ENCODE data around the gene ADAM22.

ADAM22 gene

DNA sequence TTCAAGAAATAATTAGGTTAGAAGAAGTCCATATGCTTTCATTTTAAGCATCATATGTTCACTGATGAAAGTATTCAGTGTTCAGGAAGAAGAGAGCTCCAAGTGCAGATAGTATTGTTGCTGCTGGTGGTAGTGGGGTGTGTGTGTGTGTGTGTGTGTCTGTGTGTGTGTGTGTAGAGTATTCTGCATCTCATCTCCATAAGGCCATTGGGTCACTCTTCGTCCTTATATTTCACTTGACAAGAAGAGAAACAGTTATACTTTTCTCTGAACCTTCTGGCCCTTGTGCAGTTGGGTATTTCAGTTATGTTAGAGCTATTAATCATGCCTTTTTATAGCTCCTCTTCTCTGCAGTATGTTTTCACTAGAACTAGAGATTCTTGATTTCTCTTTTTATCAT, 26.2 kb downstream of the ADAM22 start:
- no peak for DNase-seq

DNA sequence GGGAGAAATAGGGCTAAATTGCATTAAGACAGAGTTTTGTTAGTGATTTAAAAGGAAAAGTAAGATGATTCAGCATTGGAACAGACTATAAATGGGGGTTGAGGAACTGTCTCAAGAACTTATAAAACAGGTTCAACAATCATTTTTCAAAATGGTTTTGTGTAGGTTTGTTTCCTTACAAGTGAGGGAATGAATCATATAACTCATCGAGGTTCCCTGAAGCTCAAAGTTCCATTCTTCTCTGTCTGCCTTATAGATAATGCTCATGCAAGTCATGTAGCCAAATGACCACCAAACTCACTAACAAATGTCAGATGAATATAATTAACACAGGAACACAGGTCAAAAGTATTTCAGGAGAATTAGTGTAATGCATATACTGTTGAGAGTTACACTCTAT, 27.7 kb downstream of the ADAM22 start:
- DNase-seq = no peak

DNA sequence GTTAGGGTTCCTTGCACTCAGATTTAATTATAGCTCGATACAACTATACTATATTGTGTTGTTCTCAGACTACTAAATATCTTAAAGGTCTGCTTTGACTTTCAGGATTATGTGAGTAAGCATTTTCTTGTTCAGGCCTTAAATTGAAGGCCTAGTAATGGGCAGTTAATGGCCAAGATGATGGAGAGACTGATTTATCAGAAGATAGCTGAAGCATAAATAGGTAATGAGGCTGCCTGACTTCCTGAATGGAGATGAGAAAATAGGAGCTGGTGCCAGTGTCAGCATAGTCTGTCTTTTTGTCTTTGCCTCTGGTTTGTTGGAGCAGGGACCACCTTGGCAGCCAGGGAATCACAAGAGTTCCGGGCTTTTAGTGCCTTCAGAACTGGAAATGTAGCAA, 32.2 kb downstream of the ADAM22 start:
- no peak for DNase-seq

DNA sequence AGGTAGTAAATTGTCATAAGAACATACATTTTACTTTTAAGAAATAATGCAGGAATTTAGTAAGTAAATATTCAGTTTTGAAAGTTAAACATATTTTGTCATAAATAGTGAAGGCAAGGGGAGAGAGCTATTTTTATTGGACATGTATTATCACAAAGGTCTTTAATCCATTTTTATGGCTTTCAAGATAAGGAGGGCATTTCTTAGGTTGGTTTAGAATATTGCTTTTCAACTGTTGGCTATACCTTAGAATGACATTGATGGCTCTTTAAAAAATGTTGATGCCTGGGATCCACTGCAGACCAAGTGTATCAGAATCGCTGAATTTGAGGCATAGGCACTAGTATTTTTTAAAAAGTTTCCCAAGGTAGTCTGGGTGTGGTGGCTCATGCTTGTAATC, 34.0 kb downstream of the ADAM22 start:
- DNase-seq = no peak

DNA sequence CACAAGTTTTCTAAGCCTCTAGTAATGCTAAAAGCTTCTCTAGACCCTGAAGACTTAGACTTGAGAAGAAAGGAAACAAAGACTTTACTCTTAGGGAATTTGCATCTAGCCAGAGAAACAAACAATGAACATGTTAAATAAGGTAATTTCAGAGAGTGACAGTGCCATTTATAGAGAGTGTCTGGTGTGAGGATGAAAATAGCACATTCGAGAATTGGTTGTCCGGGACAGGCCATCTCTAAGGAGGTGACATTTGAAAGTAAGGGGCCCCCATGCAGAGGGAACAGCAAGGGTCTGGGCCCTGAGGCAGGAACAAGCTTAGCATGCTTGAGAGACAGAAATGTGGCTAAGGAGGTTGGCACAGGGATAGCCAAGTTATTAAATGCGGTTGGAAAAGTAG, 48.1 kb downstream of the ADAM22 start:
- DNase-seq = no peak

DNA sequence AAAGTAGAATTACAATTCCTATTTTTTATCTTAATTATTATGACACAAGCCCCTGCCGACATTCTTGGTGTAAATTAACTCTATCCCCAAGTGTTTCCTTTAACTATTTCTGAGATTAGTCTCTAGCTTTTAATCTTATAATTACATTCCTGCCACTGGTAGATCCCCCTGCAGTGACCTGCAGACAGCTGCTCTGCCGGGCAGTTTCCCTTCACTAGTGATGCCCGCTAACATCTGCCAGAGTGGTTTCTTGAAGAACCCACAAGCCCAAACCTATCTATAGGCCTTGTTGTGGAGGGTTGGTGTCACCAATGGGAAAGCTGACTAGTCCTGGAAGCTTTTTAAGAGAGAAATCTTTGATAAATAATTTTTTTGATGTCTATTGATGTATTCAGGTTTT, 50.0 kb downstream of the ADAM22 start:
- no peak for DNase-seq

DNA sequence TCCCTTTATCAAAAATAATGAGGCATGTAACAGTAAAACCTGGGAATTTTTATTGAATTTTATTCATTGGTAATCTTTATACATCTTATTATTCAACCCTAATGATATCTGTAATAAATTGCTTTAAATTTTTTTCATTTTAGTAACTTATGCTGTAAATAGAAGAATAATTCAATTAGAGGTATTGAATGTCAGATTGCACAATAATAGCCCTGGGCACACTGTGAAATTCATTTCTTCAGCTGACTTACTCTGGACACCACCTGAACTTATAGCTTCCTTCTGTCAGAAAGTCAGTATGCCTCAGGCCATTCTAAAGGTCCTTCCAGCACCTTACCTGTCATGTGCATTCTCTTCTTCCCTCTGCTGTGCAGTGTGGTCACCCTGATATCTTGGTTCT, 59.2 kb downstream of the ADAM22 start:
- DNase-seq = no peak

DNA sequence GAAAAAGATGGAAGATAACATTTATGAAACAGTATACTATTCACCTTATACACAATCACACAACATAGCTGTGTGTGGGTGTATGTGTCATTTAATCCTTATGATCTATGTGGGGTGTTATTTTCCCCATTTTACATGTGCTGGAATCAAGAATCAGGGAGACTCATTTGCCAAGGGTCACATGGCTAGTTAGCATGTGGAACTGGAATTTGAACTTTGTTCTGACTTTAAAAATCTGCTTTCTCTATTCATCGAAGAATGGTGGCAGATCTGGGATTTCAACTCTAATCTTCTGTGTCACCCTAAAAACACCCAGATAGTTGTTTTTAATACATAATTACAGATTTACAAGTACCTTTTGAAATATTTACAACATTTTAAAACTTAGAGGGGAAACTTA, 65.2 kb downstream of the ADAM22 start:
- DNase-seq = no peak

DNA sequence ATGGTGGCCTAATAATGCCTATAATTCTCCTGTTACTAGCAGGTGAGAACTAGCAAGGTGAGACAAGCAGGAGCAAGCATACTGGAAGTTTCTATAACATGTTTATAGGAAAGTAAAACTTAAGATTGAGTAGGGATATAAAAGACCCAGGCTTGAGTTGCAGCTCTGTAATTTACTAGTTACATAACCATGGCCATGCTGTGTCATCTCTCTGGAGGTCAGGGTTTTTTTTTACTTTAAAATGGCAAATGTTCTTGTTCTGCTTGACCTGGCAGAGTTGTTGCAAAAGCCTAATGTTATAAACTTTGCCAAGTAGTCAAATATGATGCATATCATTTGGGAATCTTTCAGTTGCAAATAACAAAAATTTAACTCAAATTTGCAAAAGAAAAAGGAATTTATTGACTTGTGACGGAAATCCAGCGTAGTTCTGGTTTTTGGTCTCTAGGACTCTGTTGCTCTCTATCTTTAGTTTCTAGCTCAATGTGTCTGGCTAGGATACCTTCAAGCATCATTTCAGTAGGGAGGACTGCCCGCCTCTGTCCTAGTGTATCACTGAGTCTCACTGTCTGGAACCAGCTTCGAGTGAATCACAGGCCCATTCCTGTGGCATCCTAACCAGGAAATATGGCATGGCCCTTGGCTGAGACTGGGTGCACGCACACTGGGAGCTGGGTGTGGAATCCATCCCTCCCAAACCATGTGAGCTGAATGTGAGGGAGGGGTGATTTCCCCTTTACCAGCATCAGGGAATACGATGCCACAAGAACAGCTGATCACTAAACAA, 67.9 kb downstream of the ADAM22 start:
- no peak for DNase-seq

DNA sequence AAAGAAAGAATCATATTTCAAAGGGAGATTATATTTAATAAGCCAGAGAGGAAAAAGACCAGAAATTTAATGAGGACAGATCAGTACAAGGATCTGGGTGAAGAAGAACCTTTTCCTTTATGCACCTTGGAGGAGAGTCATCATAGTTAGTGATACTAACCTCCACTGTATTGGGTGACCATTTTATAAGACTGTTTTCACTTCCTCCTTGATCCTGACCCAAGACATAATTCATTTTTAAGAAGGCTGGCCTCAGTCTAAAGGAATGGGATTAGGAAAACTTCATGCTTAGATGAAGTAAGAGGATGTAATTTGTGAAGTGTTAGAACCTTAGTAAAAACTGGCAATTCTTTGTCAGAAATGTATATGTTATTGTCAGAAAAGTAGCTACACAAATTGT, 68.6 kb downstream of the ADAM22 start:
- no peak for DNase-seq

DNA sequence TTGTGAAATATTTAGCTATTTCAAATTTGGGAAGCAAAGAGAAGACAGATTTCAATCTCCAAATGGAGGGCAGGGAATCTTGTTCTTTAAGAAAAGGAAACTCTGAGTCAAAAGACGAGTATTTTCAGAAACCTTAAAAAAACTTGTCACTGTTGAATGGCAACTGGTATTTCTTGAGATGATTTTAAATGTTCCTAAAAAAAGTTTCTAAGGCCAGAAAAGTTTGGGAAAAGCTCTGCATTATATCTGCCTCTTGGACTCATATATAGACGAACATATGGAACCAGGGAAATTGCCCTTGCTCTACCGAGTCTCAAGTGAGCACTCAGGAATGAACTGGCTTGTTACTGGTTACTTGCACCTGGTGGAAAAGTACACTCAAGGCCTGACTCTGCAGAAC, 69.5 kb downstream of the ADAM22 start:
- no peak for DNase-seq

DNA sequence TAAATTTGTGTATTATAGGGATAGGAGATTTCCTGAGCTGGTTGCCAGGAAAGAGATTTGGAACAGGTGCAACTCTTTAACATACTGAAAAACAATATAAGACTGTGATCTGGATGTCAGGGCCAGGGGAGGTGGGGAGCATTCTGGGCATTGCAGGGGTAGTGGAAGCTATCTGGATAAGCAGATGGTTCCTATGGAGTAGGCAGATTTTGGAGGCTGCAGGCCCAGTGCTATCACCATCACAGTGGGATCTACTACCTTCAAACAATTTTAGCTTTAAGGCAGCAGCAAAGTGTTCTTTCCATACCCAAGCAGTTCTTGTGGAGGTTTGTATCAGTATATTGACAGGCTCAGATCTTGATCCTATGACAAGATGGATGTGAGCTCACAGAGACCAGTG, 71.1 kb downstream of the ADAM22 start:
- DNase-seq = no peak

DNA sequence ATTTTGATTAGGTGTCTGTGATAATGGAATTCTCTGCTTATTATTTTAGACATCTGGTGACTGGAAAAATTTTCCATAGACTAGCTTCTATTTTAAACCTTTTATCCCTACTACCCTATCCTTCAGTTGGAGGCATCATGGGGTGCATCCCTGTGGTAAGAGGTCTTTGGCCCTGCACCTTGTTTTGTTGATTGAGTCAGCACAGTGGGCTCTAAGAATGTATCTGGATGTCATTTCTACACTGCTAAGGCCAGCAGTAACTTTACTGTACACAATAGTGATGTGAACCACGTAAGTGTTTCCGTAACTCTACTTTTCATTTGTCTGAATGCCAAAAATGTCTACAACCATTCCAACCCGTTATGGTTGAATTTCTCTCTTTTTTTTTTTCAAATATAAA, 75.6 kb downstream of the ADAM22 start:
- DNase-seq = no peak

DNA sequence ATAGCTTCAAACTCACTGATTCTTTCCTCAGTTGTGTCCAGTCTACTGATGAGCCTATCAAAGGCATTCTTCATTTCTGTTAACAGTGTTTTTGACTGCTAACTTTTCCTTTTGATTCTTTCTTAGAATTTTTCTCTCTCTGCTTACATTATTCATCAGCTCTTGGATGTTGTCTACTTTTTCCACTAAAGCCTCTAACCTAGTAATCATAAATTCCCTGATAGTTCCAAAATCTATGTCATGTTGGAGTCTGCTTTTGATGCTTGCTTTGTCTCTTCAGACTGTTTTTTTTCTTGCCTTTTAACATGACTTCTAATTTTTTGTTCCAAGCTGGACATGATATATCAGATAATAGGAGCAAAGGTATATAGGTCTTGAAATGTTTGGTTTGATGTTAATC, 78.0 kb downstream of the ADAM22 start:
- DNase-seq = no peak

DNA sequence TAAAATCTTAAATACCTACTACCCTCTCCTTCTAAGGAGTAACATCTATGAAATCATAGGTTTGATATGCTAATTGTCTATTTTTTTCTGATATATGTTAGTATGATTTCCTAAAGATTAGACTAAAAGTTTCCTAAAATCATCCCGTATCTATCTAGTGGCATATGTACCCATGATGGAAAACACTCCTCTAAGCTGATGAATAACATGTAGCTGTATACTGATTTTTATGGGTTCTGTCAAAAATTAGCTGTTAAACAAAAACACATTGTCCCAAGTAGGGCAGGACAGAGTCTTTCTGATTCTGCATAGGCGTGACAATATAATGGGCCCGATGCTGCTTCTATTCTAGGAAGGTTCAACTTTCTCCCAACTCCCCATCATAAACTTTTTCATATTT, 79.9 kb downstream of the ADAM22 start:
- no peak for DNase-seq

DNA sequence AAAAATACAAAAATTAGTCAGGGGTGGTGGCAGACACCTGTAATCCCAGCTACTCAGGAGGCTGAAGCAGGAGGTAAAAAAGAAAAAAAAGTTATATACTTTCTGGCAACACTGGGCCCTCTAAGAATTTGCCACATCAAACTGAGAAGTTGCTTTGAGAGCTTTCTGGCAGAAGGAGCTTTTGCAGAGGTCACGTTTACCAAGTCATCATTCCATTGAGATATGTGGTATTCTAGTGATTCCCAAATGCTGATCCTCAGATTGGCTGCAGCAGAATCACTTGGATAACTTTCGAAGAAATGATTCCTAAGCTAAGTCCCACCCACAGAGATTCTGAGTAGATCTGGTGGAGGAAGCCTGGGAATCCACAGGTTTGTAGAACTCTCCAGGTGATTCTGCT, 80.5 kb downstream of the ADAM22 start:
- no peak for DNase-seq

DNA sequence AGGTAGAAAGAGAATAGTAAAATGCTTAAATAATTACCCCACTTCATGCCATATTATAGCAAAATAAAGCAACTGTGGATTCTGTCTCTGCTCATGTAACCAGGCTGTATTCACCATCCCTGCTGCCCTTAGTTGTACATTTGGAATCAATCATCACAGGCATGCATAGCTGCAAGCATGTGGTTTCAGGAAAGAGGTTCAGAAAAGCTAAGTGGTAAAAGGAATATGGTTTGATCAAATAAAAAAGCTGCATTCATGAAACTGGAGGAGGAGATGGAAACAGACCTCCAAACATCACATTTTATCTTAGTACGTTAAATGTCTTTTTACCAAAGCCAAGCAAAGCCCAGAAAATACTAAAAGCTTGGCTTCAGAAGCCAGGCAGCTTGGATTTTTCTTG, 81.3 kb downstream of the ADAM22 start:
- no peak for DNase-seq

DNA sequence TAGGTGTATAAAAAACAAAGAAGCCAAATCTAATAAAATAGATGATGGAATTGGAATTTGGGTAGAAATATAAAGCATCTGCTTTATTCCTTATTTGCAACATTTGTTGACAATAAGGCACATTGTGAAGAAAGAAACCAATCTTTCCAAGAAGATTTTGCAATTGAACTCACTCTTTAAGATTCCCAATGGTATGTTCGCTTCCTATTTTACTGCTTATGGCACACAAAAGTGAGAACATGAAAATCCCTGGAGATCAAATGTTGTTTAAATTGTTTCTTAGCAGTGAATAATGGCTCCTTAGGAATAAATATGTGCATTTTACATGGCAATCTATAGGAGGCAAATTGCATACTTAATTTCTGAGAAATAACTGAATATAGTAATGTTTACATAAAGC, 84.5 kb downstream of the ADAM22 start:
- DNase-seq = no peak

DNA sequence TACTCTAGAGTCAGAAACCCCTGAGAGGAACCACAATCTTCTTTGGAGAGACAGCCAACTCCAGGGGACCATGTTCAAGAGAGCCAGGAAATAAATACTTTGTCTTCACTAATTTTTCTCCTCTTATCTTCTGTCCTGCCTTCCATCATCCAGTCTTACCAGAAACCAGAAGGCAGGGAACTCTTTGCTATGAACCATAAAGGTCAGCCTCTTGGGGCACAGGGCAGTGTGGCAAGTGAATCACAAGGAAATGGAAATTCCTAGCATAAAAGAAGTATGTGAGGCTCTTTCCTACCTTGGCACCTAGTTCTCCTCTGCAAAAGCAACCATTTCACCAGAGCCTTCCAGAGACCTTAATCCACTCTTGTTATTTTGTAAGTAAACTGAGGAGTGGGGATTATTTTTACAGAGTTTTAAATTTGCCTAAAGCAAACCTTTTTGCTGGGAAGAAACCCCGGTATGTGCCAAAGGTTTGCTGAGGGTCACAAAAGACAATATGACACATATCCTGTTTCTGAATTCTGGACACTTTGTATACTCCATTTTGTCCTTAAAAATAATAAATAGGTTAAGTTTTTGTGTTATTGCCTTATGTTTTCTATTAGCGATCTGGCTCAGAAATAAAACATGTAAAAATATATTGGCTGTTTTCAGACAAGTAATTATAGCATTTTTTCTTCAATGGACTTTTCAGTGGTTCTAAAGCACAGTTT, 87.1 kb downstream of the ADAM22 start:
- DNase-seq = no peak

DNA sequence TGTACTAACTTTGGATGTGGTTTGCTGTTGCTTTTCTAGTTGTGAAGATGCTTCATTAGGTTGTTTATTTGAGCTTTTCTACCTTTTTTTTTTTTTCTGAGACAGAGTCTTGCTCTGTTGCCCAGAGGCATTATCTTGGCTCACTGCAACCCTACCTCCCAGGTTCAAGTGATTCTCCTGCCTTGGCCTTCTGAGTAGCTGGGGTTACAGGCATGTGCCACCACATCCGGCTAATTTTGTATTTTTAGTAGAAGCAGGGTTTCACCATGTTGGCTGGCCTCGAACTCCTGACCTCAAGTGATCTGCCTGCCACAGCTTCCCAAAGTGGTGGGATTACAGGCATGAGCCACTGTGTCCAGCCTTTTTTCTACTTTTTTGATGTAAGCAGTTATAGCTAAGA, 93.7 kb downstream of the ADAM22 start:
- no peak for DNase-seq

DNA sequence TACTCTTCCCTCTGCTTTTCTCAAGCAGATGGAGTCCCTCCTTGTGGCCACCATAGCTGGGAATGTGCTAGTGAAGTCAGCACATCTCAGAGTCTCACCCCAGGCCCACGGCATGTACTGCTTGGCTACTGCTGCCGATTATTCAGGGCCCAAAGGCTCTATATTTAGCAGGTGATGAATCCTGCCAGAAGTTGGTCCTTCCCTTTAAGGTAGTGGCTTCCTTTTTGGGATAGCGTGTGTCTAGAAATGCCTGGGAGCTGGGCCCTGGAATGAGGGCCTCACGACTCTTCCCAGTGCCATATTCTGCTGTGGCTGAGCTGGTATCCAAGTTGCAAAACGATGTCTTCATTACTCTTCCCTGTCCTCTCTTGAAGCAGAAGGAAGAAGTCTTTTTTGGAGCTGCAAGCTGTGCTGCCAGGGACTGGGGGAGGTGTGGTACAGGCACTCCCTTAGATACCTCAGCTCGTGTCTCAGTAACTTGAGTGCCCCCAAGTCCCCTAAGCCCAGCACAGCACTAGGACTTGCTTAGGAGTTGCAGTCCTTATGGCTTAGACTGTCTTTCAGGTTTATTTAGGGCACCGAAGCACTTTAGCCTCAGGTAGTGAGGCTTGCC, 100.1 kb downstream of the ADAM22 start:
- DNase-seq = no peak

DNA sequence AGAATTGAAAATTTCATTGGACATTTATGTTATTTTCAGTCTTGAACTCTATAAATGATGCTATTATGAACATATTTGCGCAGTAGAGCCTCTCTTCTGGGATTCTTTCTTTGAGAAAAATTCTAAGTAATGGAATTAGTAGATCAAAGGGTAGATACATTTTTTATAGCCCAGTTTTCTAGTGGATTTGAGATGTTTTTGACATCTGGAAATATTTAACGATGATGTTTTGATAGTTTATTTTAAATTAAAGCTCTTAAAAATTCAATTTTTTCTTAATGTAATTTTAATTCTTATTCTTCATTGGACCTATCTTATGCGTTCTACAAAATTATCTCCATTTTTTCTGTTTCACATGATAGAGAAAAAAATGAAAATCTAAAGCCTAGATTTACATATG, 103.0 kb downstream of the ADAM22 start:
- no peak for DNase-seq

DNA sequence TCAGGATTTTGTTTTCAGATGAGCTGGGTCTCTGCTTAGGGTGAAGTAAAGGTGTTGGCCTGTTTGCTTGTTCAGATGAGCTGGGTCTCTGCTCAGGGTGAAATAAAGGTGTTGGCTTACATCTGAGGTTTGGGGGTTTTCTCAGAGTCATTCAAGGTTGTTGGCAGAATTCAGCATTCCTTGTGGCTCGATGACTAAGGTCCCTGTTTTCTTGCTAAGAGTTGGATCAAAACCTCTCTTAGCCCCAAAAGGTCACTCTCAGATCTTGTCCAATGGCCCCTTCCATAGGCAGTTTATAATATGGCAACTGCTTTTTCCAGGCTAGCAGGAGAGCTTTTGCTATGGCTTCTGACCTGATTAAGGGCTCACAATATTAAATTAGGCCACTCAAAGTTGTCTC, 106.6 kb downstream of the ADAM22 start:
- no peak for DNase-seq

DNA sequence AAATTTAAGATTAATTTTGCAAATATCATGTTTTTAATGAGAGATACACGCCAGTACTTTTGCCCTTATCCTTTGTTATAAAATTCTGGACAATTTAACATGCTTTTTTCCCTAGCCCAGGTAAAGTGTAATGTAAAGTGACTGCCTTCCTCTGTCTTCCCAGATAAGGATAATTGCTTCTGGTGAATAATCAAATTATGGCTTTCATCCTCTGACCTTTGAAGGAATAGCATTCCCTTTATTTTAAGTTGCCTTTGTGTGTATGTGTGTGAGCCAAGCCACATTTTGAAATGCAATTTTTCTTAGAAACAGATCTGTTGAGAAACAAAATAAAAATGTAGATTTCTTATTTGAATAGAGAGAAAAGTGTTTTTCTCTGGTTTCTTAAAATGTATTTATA, 107.5 kb downstream of the ADAM22 start:
- no peak for DNase-seq

DNA sequence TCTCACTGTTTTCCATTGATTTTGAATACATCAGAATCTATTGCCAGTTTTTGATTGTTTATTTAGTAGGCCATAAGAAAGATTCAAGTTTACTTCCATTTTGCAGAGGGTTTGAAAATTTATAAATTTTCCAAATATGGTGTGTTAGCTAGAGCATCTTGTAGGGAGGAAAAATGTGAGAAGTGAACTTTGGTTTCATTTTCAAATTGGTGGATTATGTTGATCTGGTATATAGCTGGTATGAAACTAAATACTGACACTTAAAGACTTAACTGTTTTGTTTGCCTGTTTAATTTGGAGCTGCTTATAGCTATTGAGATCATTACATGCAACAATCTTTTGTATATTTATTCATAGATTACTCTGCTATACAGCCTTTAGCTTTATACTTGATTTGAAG, 108.1 kb downstream of the ADAM22 start:
- DNase-seq = no peak
